K562 (cell line): ENCODE measurements around the gene ERVK3-1. TPM values are rescaled to one million over a fixed set of nuclear protein-coding genes. Genes with fewer than 3 reads are reported as not detected.

Experiments used
- ATAC-seq: fragments of 200-7000 bp; cut with Tn5 transposase; 3 replicates; pipeline ENCODE4 v1.9.1; 2020; ENCODE audit warnings: moderate library complexity
- BruUV-seq: library from RNA; stranded (reverse); fragments of 400-500 nt; replicated peaks from 2 replicates; lab custom pipeline; 2021; lab: Mats Ljungman, UMichigan
- CTCF ChIA-PET: fragments of 300-600 bp; formaldehyde crosslinking; extraction: SDS; loops from one replicate; lab custom pipeline; 2021; ENCODE audit warnings: low intra/inter-chr PET ratio; lab: Yijun Ruan, JAX
- POLR2A ChIA-PET: fragments of 300-600, 350-650 bp; sonication (Branson Sonifier 250); formaldehyde crosslinking; extraction: SDS; loops from one replicate; lab custom pipeline; 2021; ENCODE audit warnings: antibody characterized with exemption, inconsistent platforms; lab: Yijun Ruan, JAX
- DNase-seq, 4 experiments: peaks; one replicate each; pipeline versions ENCODE4 v3.0.0 to v3.0.0-alpha.2; 2011 to 2018; ENCODE audit warnings: low spot score in 3 of 4, mixed read lengths in 3 of 4; ENCODE audit errors: extremely low read depth in 1 of 4
- FAIRE-seq: peaks from 2 replicates; lab custom pipeline; 2011; peaks lifted over from hg19 to GRCh38; lab: Jason Lieb, UNC
- H2AFZ ChIP-seq: 2 replicates; pipeline ENCODE4 v1.6.0; 2011; ENCODE audit warnings: low read depth, low read length, control low read depth, inconsistent platforms
- H3K27ac ChIP-seq: fragments of 200-600 bp; 3 replicates; pipeline ENCODE4 v1.8.0; 2011; ENCODE audit warnings: low read depth, mild to moderate bottlenecking, control low read depth, inconsistent platforms, low read length, moderate library complexity, mixed read lengths; ENCODE audit errors: extremely low read depth
- H3K27me3 ChIP-seq, 2 experiments: fragments of 300-600 bp in 1 of 2; 2 replicates in 1 of 2; 3 replicates in 1 of 2; pipeline versions ENCODE4 v1.6.0 to v1.8.0; 2011; ENCODE audit warnings: inconsistent platforms in 2 of 2, low read length in 2 of 2, mild to moderate bottlenecking in 1 of 2, mixed read lengths in 1 of 2, moderate library complexity in 1 of 2; ENCODE audit not compliant: control insufficient read depth in 2 of 2, insufficient read depth in 2 of 2
- H3K36me3 ChIP-seq: fragments of 300-600 bp; 3 replicates; pipeline ENCODE4 v1.8.0; 2011; ENCODE audit warnings: mild to moderate bottlenecking, low read length, inconsistent platforms; ENCODE audit not compliant: control insufficient read depth, insufficient read depth
- H3K4me1 ChIP-seq, 2 experiments: fragments of 200-600 bp in 1 of 2; replicated peaks in 1 of 2; 2 replicates in 1 of 2; 3 replicates in 1 of 2; pipeline versions ENCODE4 v1.5.1 to v1.8.0; 2011; ENCODE audit warnings: inconsistent platforms in 2 of 2, low read length in 2 of 2, mild to moderate bottlenecking in 1 of 2, mixed read lengths in 1 of 2, moderate library complexity in 1 of 2; ENCODE audit not compliant: control insufficient read depth in 2 of 2, insufficient read depth in 2 of 2
- H3K4me2 ChIP-seq: 2 replicates; pipeline ENCODE4 v1.6.1; 2011; ENCODE audit warnings: low read length, control low read depth, inconsistent platforms, mixed read lengths; ENCODE audit not compliant: insufficient read depth
- H3K4me3 ChIP-seq: fragments of 200-600 bp; sonication (generic), shearing (Covaris generic); 2 replicates; pipeline ENCODE4 v1.5.1; 2016; ENCODE audit warnings: control low read depth, inconsistent platforms
- H3K79me2 ChIP-seq: fragments of 200-600 bp; 3 replicates; pipeline ENCODE4 v1.8.0; 2011; ENCODE audit warnings: low read length, inconsistent platforms; ENCODE audit not compliant: control insufficient read depth, insufficient read depth
- H3K9ac ChIP-seq, 2 experiments: 2 replicates each; pipeline versions ENCODE4 v1.6.0 to v1.6.1; 2011; ENCODE audit warnings: low read depth in 2 of 2, low read length in 2 of 2, control low read depth in 1 of 2, inconsistent platforms in 1 of 2, mild to moderate bottlenecking in 1 of 2, mixed read lengths in 1 of 2; ENCODE audit not compliant: insufficient read depth in 1 of 2
- H3K9me1 ChIP-seq: one replicate; pipeline ENCODE4 v1.6.0; 2011; ENCODE audit warnings: inconsistent platforms, mild to moderate bottlenecking, low read length, moderate library complexity; ENCODE audit not compliant: control insufficient read depth, insufficient read depth
- H3K9me3 ChIP-seq: replicated peaks from 2 replicates; pipeline ENCODE4 v1.5.1; 2011; ENCODE audit warnings: low read depth, low read length, inconsistent platforms; ENCODE audit not compliant: control insufficient read depth, insufficient read depth
- H4K20me1 ChIP-seq: replicated peaks from 2 replicates; pipeline ENCODE4 v1.6.1; 2011; ENCODE audit warnings: low read length, inconsistent platforms, mixed read lengths; ENCODE audit not compliant: control insufficient read depth, insufficient read depth
- GMEB1 ChIP-seq: fragments of 250-450 bp; sonication (Bioruptor Pico); IDR thresholded peaks from 2 replicates; pipeline ENCODE4 v1.4.0; 2020; ENCODE audit warnings: mild to moderate bottlenecking
- GTF2E2 ChIP-seq: fragments of 200-800 bp; sonication (Bioruptor generic); IDR thresholded peaks from 2 replicates; pipeline ENCODE4 v1.6.1; 2016; ENCODE audit warnings: missing genetic modification characterization, missing compliant biosample characterization
- HSF4 ChIP-seq: fragments of 250-450 bp; sonication (Bioruptor Pico); IDR thresholded peaks from 2 replicates; pipeline ENCODE4 v2.1.2; 2022; ENCODE audit warnings: mild to moderate bottlenecking, moderate library complexity, borderline replicate concordance
- LARP7 ChIP-seq: fragments of 450-650 bp; IDR thresholded peaks from 2 replicates; pipeline ENCODE4 v1.6.1; 2016
- NFATC3 ChIP-seq: fragments of 450-650 bp; IDR thresholded peaks from 2 replicates; pipeline ENCODE4 v1.6.1; 2017; ENCODE audit warnings: mild to moderate bottlenecking
- POLR2AphosphoS2 ChIP-seq: IDR thresholded peaks from 2 replicates; pipeline ENCODE4 v1.6.1; 2012; ENCODE audit warnings: low read length, improper control_type of control experiment
- PRDM10 ChIP-seq: fragments of 450-650 bp; IDR thresholded peaks from 2 replicates; pipeline ENCODE4 v1.6.1; 2018; ENCODE audit not compliant: partially characterized antibody
- SOX6 ChIP-seq: fragments of 450-650 bp; IDR thresholded peaks from 2 replicates; pipeline ENCODE4 v1.6.1; 2014; ENCODE audit warnings: mild to moderate bottlenecking
- ZC3H4 ChIP-seq: sonication (generic); formaldehyde crosslinking; IDR thresholded peaks from 2 replicates; pipeline ENCODE4 v1.9.0; 2021; ENCODE audit warnings: missing genetic modification reagents, borderline replicate concordance
- ZNF146 ChIP-seq: IDR thresholded peaks from one replicate; pipeline ENCODE4 v1.6.1; 2018; ENCODE audit warnings: missing compliant biosample characterization; ENCODE audit not compliant: unreplicated experiment
- ZNF197 ChIP-seq: fragments of 200-800 bp; sonication (Bioruptor generic); IDR thresholded peaks from 2 replicates; pipeline ENCODE4 v1.6.1; 2016; ENCODE audit warnings: low read depth, missing genetic modification characterization, missing compliant biosample characterization
- ZNF512 ChIP-seq: IDR thresholded peaks from 2 replicates; pipeline ENCODE4 v1.6.1; 2016; ENCODE audit warnings: missing genetic modification characterization, missing compliant biosample characterization
- ZNF699 ChIP-seq: fragments of 250-450 bp; sonication (Bioruptor Pico); IDR thresholded peaks from 2 replicates; pipeline ENCODE4 v1.8.0; 2021; ENCODE audit warnings: mild to moderate bottlenecking, moderate library complexity; ENCODE audit not compliant: insufficient replicate concordance
- WGBS: fragments of 100-300 bp; shearing (Covaris generic); methylation state at CpG from one replicate; pipeline ENCODE4 v1.1.6; 2016; ENCODE audit warnings: low coverage, mixed read lengths; ENCODE audit not compliant: insufficient coverage; ENCODE audit errors: missing lambda C conversion rate; 5-methylcytosine and 5-hydroxymethylcytosine counted together
- in situ Hi-C: fragments of 300-500 bp; cut with MboI; formaldehyde crosslinking; loops from 4 replicates; pipeline ENCODE4 v1.15.0; 2018; ENCODE audit warnings: inconsistent platforms, mixed read lengths
- intact Hi-C: fragments of 100-400 bp; cut with micrococcal nuclease; formaldehyde crosslinking; loops from 2 replicates; pipeline ENCODE4 v1.14.2; 2022
- polyA plus RNA-seq, 8 experiments: library from polyadenylated mRNA; depleted of rRNA in 4 of 8; stranded (reverse) in 5 of 8; unstranded in 3 of 8; fragments of >200 nt; fragmentation: Nextera tagmentation in 2 of 8; fragmentation: Illumina TruSeq in 1 of 8; extraction: Ambion mirVana in 2 of 8; extraction: Trizol in 1 of 8; gene quantifications; 2 replicates each; pipeline versions ENCODE4 v1.2.1 to v1.2.3, GENCODE V29; 2011 to 2014; ENCODE audit warnings: inconsistent platforms in 1 of 8, missing spikeins in 1 of 8
- total RNA-seq, 7 experiments: library from RNA; depleted of rRNA in 6 of 7; stranded (reverse); fragments of >200 nt in 6 of 7; fragmentation: Illumina TruSeq in 2 of 7; extraction: Trizol in 2 of 7; gene quantifications; 2 replicates each; pipeline versions ENCODE4 v1.2.1 to v1.2.3, GENCODE V29; 2011 to 2021; ENCODE audit warnings: low replicate concordance in 1 of 7

ERVK3-1 gene
- total and polyA plus RNA-seq, 9 of the 15 experiments (the other 6 are each of a cell fraction or from before 2014, with no cell fraction given), result 87.6 to 299 (median 119) TPM

- no peak overlapping the region for H3K27ac ChIP-seq
- TF ChIP-seq ZNF197 (no peak), SOX6 (no peak), PRDM10 (no peak), POLR2AphosphoS2 (no peak), ZNF512 (tag) (no peak), GMEB1 (CRISPR knock-in tag) (no peak), ZNF699 (no peak), NFATC3 (no peak), LARP7 (no peak), HSF4 (no peak), ZC3H4 (CRISPR knock-in tag) (no peak), GTF2E2 (tag) (no peak), ZNF146 (CRISPR knock-in tag) (no peak)
- H3K9me3 ChIP-seq, result peaks cover 81% of the 10 kb centered on the region
- FAIRE-seq (no peak), ATAC-seq (no peak), DNase-seq (no peak)
- H3K4me2 ChIP-seq, result no peak overlapping the region
- no peak overlapping the region for H2AFZ ChIP-seq
- H3K4me3 ChIP-seq, result no peak overlapping the region
- intact Hi-C loops (no loop called here), in situ Hi-C loops (no loop called here)
- ChIA-PET POLR2A (interaction anchor here (1.3 kb wide), 1 partner anchor 11 kb away, joined by 3 read pairs; no protein-coding TSS in a partner anchor), CTCF (interaction anchor here (0.6 kb wide), 1 partner anchor 37 kb away, joined by 3 read pairs; no protein-coding TSS in a partner anchor)
- H3K36me3 ChIP-seq, result peaks cover 62% of the 10 kb centered on the region
- H3K4me1 ChIP-seq, result no peaks in the 10 kb centered on the region
- H4K20me1 ChIP-seq, result no peaks in the 10 kb centered on the region
- BruUV-seq, result no TSS peak
- 67% methylated on average over 3 of the region's 3 CpGs for WGBS
- no peak overlapping the region for H3K9ac ChIP-seq
- H3K79me2 ChIP-seq, result no peaks in the 10 kb centered on the region
- H3K9me1 ChIP-seq, result no peaks in the 10 kb centered on the region
- H3K27me3 ChIP-seq, result no peaks in the 10 kb centered on the region
Observed at GRCh38 chr19:58261600-58261967, 43.6 kb upstream of the ERVK3-1 start.
